HepG2 (cell line): ENCODE measurements around the gene NWD2. TPM values are rescaled to one million over a fixed set of nuclear protein-coding genes. Genes with fewer than 3 reads are reported as not detected.

ENCODE experiments used
- ATF2 ChIP-seq: sonication (generic); formaldehyde crosslinking; IDR thresholded peaks from 2 replicates; pipeline ENCODE4 v1.4.0; 2020; ENCODE audit warnings: missing genetic modification reagents
- DMAP1 ChIP-seq: IDR thresholded peaks from 2 replicates; pipeline ENCODE4 v1.6.1; 2016
- FOXO1 ChIP-seq: sonication (generic); formaldehyde crosslinking; IDR thresholded peaks from 2 replicates; pipeline ENCODE4 v1.4.0; 2020; ENCODE audit warnings: missing genetic modification reagents
- GATAD2A ChIP-seq: IDR thresholded peaks from 2 replicates; pipeline ENCODE4 v1.6.1; 2016
- GFI1 ChIP-seq: sonication (generic); formaldehyde crosslinking; IDR thresholded peaks from 2 replicates; pipeline ENCODE4 v1.5.0; 2020; ENCODE audit warnings: missing genetic modification reagents, mild to moderate bottlenecking, borderline replicate concordance
- GZF1 ChIP-seq: sonication (generic); formaldehyde crosslinking; IDR thresholded peaks from 2 replicates; pipeline ENCODE4 v1.5.1; 2020; ENCODE audit warnings: mild to moderate bottlenecking, missing genetic modification reagents
- HIVEP1 ChIP-seq: sonication (generic); formaldehyde crosslinking; IDR thresholded peaks from 2 replicates; pipeline ENCODE4 v1.4.0; 2020; ENCODE audit warnings: mild to moderate bottlenecking, missing genetic modification reagents
- HNRNPL ChIP-seq: fragments of 200-400 bp; formaldehyde crosslinking; IDR thresholded peaks from 2 replicates; pipeline ENCODE4 v1.6.1; 2017; ENCODE audit warnings: mild to moderate bottlenecking, low read depth, low read length
- JUND ChIP-seq: sonication (generic); formaldehyde crosslinking; IDR thresholded peaks from 2 replicates; pipeline ENCODE4 v1.8.0; 2022; ENCODE audit warnings: mild to moderate bottlenecking, missing genetic modification reagents
- TSC22D2 ChIP-seq: sonication (generic); formaldehyde crosslinking; IDR thresholded peaks from 2 replicates; pipeline ENCODE4 v1.5.1; 2020; ENCODE audit warnings: missing genetic modification reagents, mild to moderate bottlenecking, borderline replicate concordance
- ZBTB8A ChIP-seq: sonication (generic); formaldehyde crosslinking; IDR thresholded peaks from 2 replicates; pipeline ENCODE4 v1.4.0; 2020; ENCODE audit warnings: mild to moderate bottlenecking, low read depth, missing genetic modification reagents, borderline replicate concordance
- ZMYM4 ChIP-seq: sonication (generic); formaldehyde crosslinking; IDR thresholded peaks from 2 replicates; pipeline ENCODE4 v1.8.1; 2023; ENCODE audit warnings: mild to moderate bottlenecking, missing genetic modification reagents
- ZNF253 ChIP-seq: sonication (generic); formaldehyde crosslinking; IDR thresholded peaks from 2 replicates; pipeline ENCODE4 v1.8.0; 2022; ENCODE audit warnings: mild to moderate bottlenecking, missing genetic modification reagents, borderline replicate concordance
- polyA plus RNA-seq, 8 experiments: library from polyadenylated mRNA; depleted of rRNA in 3 of 8; stranded (reverse) in 7 of 8; unstranded in 1 of 8; fragments of >200 nt; fragmentation: Illumina TruSeq in 4 of 8; extraction: Trizol in 4 of 8; gene quantifications; 2 replicates each; pipeline versions ENCODE4 v1.2.1 to v1.2.3, GENCODE V29; 2011 to 2016; ENCODE audit warnings: low read depth in 4 of 8, missing spikeins in 1 of 8, mixed read lengths in 1 of 8; ENCODE audit not compliant: insufficient read depth in 1 of 8
- total RNA-seq, 5 experiments: library from RNA; depleted of rRNA; stranded (reverse); fragments of >200 nt; fragmentation: Illumina TruSeq; extraction: Trizol; gene quantifications; 2 replicates each; pipeline ENCODE4 v1.2.3, GENCODE V29; 2016; ENCODE audit warnings: low read depth in 1 of 5
- TF ChIP-seq, protein P1 (sequence below), 2 experiments: sonication (generic) in 1 of 2; formaldehyde crosslinking in 1 of 2; IDR thresholded peaks; 2 replicates each; pipeline versions ENCODE4 v1.4.0 to v1.6.1; 2016 to 2020; ENCODE audit warnings: borderline replicate concordance in 1 of 2, low read depth in 1 of 2, mild to moderate bottlenecking in 1 of 2, missing genetic modification reagents in 1 of 2
- TF ChIP-seq, protein P2 (sequence below): sonication (generic); formaldehyde crosslinking; IDR thresholded peaks from 2 replicates; pipeline ENCODE4 v1.5.0; 2020; ENCODE audit warnings: missing genetic modification reagents
- TF ChIP-seq, protein P3 (sequence below): sonication (generic); formaldehyde crosslinking; conservative IDR thresholded peaks from 2 replicates; pipeline ENCODE4 v1.8.1; 2023; ENCODE audit warnings: missing genetic modification reagents
- TF ChIP-seq, protein P4 (sequence below): sonication (generic); formaldehyde crosslinking; IDR thresholded peaks from 2 replicates; pipeline ENCODE4 v1.4.0; 2020; ENCODE audit warnings: missing genetic modification reagents, low read depth, mild to moderate bottlenecking, borderline replicate concordance
- TF ChIP-seq, protein P5 (sequence below): sonication (generic); formaldehyde crosslinking; IDR thresholded peaks from 2 replicates; pipeline ENCODE4 v1.4.0; 2020; ENCODE audit warnings: missing genetic modification reagents

The NWD2 gene
- total and polyA plus RNA-seq, 2 of the 13 experiments (the other 11 are each of a cell fraction or from before 2014, with no cell fraction given) = not detected

GRCh38 chr4:37324546-37324945 lies 80.0 kb downstream of the NWD2 start (continued):
- TF ChIP-seq ATF2 (CRISPR knock-in tag) (no peak), DMAP1 (CRISPR knock-in tag) (no peak), ZNF253 (CRISPR knock-in tag) (no peak), GATAD2A (CRISPR knock-in tag) (peak; percentile 42; the same call in 1 of the 2 replicates), JUND (no peak), GZF1 (CRISPR knock-in tag) (no peak), FOXO1 (CRISPR knock-in tag) (peak; percentile 52; the same call in 1 of the 2 replicates), TSC22D2 (CRISPR knock-in tag) (no peak), HNRNPL (no peak), ZMYM4 (CRISPR knock-in tag) (peak; percentile 45; the same call in 1 of the 2 replicates), ZBTB8A (CRISPR knock-in tag) (no peak), HIVEP1 (no peak), GFI1 (0 out of 2 replicates have a peak, but pooled peaks have one; percentile 35)
- TF ChIP-seq, protein P1, sequence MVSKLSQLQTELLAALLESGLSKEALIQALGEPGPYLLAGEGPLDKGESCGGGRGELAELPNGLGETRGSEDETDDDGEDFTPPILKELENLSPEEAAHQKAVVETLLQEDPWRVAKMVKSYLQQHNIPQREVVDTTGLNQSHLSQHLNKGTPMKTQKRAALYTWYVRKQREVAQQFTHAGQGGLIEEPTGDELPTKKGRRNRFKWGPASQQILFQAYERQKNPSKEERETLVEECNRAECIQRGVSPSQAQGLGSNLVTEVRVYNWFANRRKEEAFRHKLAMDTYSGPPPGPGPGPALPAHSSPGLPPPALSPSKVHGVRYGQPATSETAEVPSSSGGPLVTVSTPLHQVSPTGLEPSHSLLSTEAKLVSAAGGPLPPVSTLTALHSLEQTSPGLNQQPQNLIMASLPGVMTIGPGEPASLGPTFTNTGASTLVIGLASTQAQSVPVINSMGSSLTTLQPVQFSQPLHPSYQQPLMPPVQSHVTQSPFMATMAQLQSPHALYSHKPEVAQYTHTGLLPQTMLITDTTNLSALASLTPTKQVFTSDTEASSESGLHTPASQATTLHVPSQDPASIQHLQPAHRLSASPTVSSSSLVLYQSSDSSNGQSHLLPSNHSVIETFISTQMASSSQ (IDR thresholded peaks at IDR 0.05; ENCODE audit: low read depth) = no peak
- TF ChIP-seq, protein P1 (CRISPR knock-in tag; IDR thresholded peaks at IDR 0.05; ENCODE audit: borderline replicate concordance) = peak; percentile 65; the same call in 1 of the 2 replicates
- TF ChIP-seq, protein P2, sequence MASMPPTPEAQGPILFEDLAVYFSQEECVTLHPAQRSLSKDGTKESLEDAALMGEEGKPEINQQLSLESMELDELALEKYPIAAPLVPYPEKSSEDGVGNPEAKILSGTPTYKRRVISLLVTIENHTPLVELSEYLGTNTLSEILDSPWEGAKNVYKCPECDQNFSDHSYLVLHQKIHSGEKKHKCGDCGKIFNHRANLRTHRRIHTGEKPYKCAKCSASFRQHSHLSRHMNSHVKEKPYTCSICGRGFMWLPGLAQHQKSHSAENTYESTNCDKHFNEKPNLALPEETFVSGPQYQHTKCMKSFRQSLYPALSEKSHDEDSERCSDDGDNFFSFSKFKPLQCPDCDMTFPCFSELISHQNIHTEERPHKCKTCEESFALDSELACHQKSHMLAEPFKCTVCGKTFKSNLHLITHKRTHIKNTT (CRISPR knock-in tag) = no peak
- TF ChIP-seq, protein P3, sequence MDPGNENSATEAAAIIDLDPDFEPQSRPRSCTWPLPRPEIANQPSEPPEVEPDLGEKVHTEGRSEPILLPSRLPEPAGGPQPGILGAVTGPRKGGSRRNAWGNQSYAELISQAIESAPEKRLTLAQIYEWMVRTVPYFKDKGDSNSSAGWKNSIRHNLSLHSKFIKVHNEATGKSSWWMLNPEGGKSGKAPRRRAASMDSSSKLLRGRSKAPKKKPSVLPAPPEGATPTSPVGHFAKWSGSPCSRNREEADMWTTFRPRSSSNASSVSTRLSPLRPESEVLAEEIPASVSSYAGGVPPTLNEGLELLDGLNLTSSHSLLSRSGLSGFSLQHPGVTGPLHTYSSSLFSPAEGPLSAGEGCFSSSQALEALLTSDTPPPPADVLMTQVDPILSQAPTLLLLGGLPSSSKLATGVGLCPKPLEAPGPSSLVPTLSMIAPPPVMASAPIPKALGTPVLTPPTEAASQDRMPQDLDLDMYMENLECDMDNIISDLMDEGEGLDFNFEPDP (CRISPR knock-in tag) = no peak
- TF ChIP-seq, protein P4, sequence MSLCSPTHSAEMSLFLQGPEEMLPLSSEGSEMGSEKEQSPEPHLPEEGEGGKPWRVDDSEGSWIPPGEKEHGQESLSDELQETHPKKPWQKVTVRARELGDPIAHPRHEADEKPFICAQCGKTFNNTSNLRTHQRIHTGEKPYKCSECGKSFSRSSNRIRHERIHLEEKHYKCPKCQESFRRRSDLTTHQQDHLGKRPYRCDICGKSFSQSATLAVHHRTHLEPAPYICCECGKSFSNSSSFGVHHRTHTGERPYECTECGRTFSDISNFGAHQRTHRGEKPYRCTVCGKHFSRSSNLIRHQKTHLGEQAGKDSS = no peak
- TF ChIP-seq, protein P5, sequence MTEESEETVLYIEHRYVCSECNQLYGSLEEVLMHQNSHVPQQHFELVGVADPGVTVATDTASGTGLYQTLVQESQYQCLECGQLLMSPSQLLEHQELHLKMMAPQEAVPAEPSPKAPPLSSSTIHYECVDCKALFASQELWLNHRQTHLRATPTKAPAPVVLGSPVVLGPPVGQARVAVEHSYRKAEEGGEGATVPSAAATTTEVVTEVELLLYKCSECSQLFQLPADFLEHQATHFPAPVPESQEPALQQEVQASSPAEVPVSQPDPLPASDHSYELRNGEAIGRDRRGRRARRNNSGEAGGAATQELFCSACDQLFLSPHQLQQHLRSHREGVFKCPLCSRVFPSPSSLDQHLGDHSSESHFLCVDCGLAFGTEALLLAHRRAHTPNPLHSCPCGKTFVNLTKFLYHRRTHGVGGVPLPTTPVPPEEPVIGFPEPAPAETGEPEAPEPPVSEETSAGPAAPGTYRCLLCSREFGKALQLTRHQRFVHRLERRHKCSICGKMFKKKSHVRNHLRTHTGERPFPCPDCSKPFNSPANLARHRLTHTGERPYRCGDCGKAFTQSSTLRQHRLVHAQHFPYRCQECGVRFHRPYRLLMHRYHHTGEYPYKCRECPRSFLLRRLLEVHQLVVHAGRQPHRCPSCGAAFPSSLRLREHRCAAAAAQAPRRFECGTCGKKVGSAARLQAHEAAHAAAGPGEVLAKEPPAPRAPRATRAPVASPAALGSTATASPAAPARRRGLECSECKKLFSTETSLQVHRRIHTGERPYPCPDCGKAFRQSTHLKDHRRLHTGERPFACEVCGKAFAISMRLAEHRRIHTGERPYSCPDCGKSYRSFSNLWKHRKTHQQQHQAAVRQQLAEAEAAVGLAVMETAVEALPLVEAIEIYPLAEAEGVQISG (CRISPR knock-in tag) = no peak
